Measurements from ENCODE around the gene TBL3.

DNA sequence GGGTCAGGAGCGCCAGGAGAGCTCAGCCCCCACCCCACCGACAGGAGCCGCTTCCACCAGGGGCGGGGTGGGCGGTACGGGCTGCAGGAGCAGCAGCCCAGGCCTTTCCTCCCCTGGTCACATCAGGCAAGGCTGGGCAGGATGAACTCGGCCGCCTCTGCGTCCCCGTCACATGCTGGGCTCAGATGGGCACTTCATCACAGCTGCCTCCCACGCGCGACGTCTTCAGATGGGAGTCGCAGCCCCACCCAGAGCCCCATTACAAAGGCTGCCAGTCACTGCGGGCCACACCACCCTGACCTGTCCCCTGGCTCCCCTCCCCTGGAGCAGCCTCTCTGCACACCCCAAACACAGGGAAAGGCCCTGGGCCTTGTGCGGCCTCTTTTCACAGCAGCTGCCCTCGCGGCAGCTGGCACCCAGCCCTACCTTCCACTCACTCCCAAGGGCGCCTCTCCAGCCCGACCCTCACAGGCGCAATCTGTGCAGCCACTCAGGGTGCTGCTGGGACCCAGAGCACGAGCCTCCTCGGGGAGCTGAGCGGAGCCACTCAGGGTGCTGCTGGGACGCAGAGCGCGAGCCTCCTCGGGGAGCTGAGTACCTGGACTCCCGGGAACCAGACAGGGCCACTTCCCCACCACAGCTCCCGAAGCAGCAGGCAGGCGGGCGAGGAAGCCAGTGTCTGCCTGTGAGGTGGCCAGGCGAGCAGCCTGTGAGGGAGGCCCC lies 33.1 kb downstream of the TBL3 start:
- TF ChIP-seq, protein P1, sequence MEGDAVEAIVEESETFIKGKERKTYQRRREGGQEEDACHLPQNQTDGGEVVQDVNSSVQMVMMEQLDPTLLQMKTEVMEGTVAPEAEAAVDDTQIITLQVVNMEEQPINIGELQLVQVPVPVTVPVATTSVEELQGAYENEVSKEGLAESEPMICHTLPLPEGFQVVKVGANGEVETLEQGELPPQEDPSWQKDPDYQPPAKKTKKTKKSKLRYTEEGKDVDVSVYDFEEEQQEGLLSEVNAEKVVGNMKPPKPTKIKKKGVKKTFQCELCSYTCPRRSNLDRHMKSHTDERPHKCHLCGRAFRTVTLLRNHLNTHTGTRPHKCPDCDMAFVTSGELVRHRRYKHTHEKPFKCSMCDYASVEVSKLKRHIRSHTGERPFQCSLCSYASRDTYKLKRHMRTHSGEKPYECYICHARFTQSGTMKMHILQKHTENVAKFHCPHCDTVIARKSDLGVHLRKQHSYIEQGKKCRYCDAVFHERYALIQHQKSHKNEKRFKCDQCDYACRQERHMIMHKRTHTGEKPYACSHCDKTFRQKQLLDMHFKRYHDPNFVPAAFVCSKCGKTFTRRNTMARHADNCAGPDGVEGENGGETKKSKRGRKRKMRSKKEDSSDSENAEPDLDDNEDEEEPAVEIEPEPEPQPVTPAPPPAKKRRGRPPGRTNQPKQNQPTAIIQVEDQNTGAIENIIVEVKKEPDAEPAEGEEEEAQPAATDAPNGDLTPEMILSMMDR (IDR thresholded peaks at IDR 0.05; ENCODE audit: low read length) = no peak
- no peak for TF ChIP-seq EZH2 (optimal IDR thresholded peaks at IDR 0.05; ENCODE audit: low read depth, low read length)

Measured in MM.1S (cell line).